Stimulated activated CD8-positive, alpha-beta memory T cell treated with anti-CD3 and anti-CD28 coated beads, Interleukin-12 subunit alpha, Interleukin-12 subunit beta, amount 100 ng/mL, for 4 hours (primary cell): ENCODE measurements around the gene HERC2.
"Not testable (repeated sequence)": the region's sequence is repeated elsewhere in the genome, so short reads cannot be mapped to it uniquely, and the experiment has no call there.

ENCODE experiments used
- DNase-seq: peaks from one replicate; pipeline ENCODE4 v3.0.0-alpha.2; 2020; ENCODE audit warnings: low read depth

HERC2 gene

GRCh38 chr15:28179270-28179669 is 142.7 kb downstream of the HERC2 start:
- no peak for DNase-seq

- DNase-seq = no peak
Measured at GRCh38 chr15:28178727-28179126, 143.3 kb downstream of the HERC2 start.

- no peak for DNase-seq
Measured at GRCh38 chr15:28178290-28178689, 143.7 kb downstream of the HERC2 start.

- DNase-seq = no peak
Measured at GRCh38 chr15:28169366-28169765, 152.6 kb downstream of the HERC2 start.

- DNase-seq = not testable (repeated sequence)
Measured at GRCh38 chr15:28168405-28169121, 153.4 kb downstream of the HERC2 start.

- DNase-seq = no peak
Measured at GRCh38 chr15:28167042-28167441, 154.9 kb downstream of the HERC2 start.

- no peak for DNase-seq
Measured at GRCh38 chr15:28165791-28166190, 156.2 kb downstream of the HERC2 start.

- no peak for DNase-seq
Measured at GRCh38 chr15:28164876-28165275, 157.1 kb downstream of the HERC2 start.

GRCh38 chr15:28154283-28154682 is 167.7 kb downstream of the HERC2 start:
- no peak for DNase-seq

GRCh38 chr15:28153492-28154119 is 168.4 kb downstream of the HERC2 start:
- no peak for DNase-seq

GRCh38 chr15:28152538-28152923 is 169.4 kb downstream of the HERC2 start:
- DNase-seq = not testable (repeated sequence)

- not testable (repeated sequence) for DNase-seq
Measured at GRCh38 chr15:28151864-28152537, 170.0 kb downstream of the HERC2 start.

GRCh38 chr15:28147801-28148200 is 174.2 kb downstream of the HERC2 start:
- no peak for DNase-seq

- not testable (repeated sequence) for DNase-seq
Measured at GRCh38 chr15:28145419-28145818, 176.6 kb downstream of the HERC2 start.

- DNase-seq = no peak
Measured at GRCh38 chr15:28140062-28140461, 181.9 kb downstream of the HERC2 start.

GRCh38 chr15:28137408-28138039 is 184.5 kb downstream of the HERC2 start:
- DNase-seq = not testable (repeated sequence)

- DNase-seq = not testable (repeated sequence)
Measured at GRCh38 chr15:28136236-28136904, 185.6 kb downstream of the HERC2 start.

GRCh38 chr15:28133281-28133680 is 188.7 kb downstream of the HERC2 start:
- DNase-seq = no peak

- no peak for DNase-seq
Measured at GRCh38 chr15:28132524-28133275, 189.3 kb downstream of the HERC2 start.

- DNase-seq = no peak
Measured at GRCh38 chr15:28131946-28132345, 190.0 kb downstream of the HERC2 start.

GRCh38 chr15:28131400-28131799 is 190.6 kb downstream of the HERC2 start:
- DNase-seq = no peak
